ENCODE results near the gene OR5K2. TPM values are rescaled to one million over a fixed set of nuclear protein-coding genes. Genes with fewer than 3 reads are reported as not detected.

Gene OR5K2
- total and polyA plus RNA-seq, 12 donors: not detected

GRCh38 chr3:98519351-98519750, 21.9 kb downstream of the OR5K2 start:
- Histone ChIP-seq H3K36me3 (peaks cover 0 to 68% (median 11%) of the 10 kb centered on the region in 9 donors), H3K4me3 (no peak overlapping the region), H3K9me3 (no peaks in the 10 kb centered on the region), H3K4me1 (peaks cover 0 to 53% (median 18%) of the 10 kb centered on the region in 9 donors), H3K27me3 (no peaks in the 10 kb centered on the region), H3K27ac (no peak overlapping the region)
- no peak for ATAC-seq
- 98 to 100% methylated on average over 1 of the region's 1 CpG for WGBS, 2 donors
- TF ChIP-seq, protein P1, sequence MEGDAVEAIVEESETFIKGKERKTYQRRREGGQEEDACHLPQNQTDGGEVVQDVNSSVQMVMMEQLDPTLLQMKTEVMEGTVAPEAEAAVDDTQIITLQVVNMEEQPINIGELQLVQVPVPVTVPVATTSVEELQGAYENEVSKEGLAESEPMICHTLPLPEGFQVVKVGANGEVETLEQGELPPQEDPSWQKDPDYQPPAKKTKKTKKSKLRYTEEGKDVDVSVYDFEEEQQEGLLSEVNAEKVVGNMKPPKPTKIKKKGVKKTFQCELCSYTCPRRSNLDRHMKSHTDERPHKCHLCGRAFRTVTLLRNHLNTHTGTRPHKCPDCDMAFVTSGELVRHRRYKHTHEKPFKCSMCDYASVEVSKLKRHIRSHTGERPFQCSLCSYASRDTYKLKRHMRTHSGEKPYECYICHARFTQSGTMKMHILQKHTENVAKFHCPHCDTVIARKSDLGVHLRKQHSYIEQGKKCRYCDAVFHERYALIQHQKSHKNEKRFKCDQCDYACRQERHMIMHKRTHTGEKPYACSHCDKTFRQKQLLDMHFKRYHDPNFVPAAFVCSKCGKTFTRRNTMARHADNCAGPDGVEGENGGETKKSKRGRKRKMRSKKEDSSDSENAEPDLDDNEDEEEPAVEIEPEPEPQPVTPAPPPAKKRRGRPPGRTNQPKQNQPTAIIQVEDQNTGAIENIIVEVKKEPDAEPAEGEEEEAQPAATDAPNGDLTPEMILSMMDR (IDR thresholded peaks at IDR 0.05): no peak
- no peak for DNase-seq
- intact Hi-C loops (cut with DNase I): no loop called here

GRCh38 chr3:98521897-98522543, 24.5 kb downstream of the OR5K2 start:
- TF ChIP-seq, protein P1 (IDR thresholded peaks at IDR 0.05): no peak
- peak overlapping the region; percentile 92 to 99 (median 96) for H3K27ac ChIP-seq
- intact Hi-C loops (cut with DNase I): loop anchor here in 6 of 10 donors (5.0 to 10.0 kb wide), 2 partner anchors 70 to 213 kb away; partner anchors contain the start of gene CPOX (in 5 of the 6)
- H3K4me1 ChIP-seq: peaks cover 0 to 41% (median 18%) of the 10 kb centered on the region in 9 donors
- peaks cover 0 to 42% (median under 1%) of the 10 kb centered on the region in 9 donors for H3K36me3 ChIP-seq
- 0 to 1% methylated on average over 16 of the region's 16 CpGs for WGBS, 2 donors
- H3K4me3 ChIP-seq: peak overlapping the region; percentile 67 to 91 (median 78)
- ATAC-seq (peak; percentile 35 to 73 (median 48)), DNase-seq (peak; percentile 4 to 26)
- no peaks in the 10 kb centered on the region for H3K9me3 ChIP-seq
- no peaks in the 10 kb centered on the region for H3K27me3 ChIP-seq

DNA sequence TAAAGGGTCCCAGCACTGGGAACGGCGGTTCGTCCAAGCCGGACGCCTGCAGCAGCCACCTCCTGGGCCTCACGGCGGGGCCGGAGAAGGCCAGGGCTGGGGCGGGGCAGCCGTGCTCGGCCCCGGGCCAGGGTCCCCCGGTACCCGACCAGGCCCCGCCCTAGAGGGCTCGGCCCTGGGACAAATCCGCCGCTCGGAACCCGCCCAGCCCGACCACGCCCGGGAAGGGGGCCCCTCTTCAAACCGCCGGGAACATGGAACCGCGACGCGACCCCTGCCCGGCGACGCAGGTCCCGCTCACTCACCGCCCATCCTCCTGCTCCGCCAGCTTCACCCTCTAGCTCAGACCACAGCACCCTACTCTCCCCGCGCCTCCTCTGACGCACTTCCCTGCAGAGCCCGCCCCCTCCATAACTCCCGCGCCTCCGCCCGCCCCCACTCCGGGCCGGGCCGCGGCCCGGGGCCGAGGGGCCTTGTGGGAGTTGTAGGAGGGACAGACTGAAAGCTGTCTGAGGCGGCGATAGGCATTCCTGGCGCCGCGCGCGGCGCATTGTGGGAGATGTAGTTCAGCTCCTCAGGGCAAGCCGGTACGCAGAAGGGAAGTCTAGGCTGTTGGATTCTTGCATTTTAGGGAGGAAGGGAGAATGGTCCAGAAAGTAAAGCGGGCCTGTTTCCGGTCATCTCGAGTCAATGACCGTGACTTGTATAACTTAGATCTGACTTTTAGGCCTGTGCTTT, 25.2 kb downstream of the OR5K2 start, which contains the start of gene CLDND1:
Gene CLDND1, minus strand, starts transcription at position 359 of the 738 bp plus-strand sequence. CDS start 1,478 bp downstream, outside the sequence.
- DNase-seq (peak; percentile 98), ATAC-seq (peak; percentile 99 to 100 (median 100))
- 0% methylated on average over 60 to 63 of the region's 63 CpGs for WGBS, 2 donors
- peak within 1 kb of the TSS; percentile 67 to 91 (median 78) for H3K4me3 ChIP-seq
- no peaks in the 10 kb centered on the region for H3K9me3 ChIP-seq
- TF ChIP-seq, protein P1 (IDR thresholded peaks at IDR 0.05): no peak
- H3K36me3 ChIP-seq: peaks cover 0 to 35% (median 0%) of the 10 kb centered on the region in 9 donors
- peak within 1 kb of the TSS; percentile 92 to 99 (median 96) for H3K27ac ChIP-seq
- H3K4me1 ChIP-seq: peaks cover 0 to 41% (median 18%) of the 10 kb centered on the region in 9 donors
- intact Hi-C loops (cut with DNase I): loop anchor here in 7 of 10 donors (1.0 to 10.0 kb wide), 3 partner anchors 70 to 212 kb away; partner anchors contain the start of gene CPOX (in 6 of the 7)
- H3K27me3 ChIP-seq: peaks cover 0 to under 1% (median 0%) of the 10 kb centered on the region in 7 donors

DNA sequence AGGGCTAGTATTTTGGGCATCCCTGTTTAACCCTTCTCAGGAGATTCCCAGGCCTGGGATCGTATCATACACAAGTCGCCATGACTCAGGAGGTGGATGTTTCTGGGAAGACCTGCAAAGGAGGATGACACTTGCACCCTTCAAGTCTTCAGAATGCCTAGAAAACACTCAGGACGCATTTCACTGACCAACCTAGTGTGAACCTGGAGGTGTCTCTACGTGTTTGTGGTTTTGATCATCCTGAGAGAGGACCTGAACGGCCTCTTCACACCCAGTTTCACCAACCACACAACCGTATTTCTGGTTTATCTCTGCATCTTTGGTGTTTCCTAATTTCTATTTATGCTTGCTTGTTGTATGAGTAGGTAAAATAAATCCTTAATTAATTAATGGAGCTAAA, 28.0 kb downstream of the OR5K2 start:
- Histone ChIP-seq H3K9me3 (no peaks in the 10 kb centered on the region), H3K4me1 (peaks cover 0 to 19% (median 13%) of the 10 kb centered on the region in 9 donors), H3K27me3 (peaks cover 0 to 3% (median 0%) of the 10 kb centered on the region in 7 donors), H3K4me3 (no peak overlapping the region), H3K27ac (no peak overlapping the region), H3K36me3 (peaks cover 0 to 7% (median 0%) of the 10 kb centered on the region in 9 donors)
- DNase-seq: no peak
- intact Hi-C loops (cut with DNase I): loop anchor here in 1 of 10 donors (10.0 kb wide), 1 partner anchor 209 kb away; no protein-coding TSS in a partner anchor
- 87 to 91% methylated on average over 6 of the region's 6 CpGs for WGBS, 2 donors
- no peak for ATAC-seq
- TF ChIP-seq, protein P1 (IDR thresholded peaks at IDR 0.05): no peak

All from heart right ventricle (tissue), 16 donors.